ACHN (cell line): ENCODE data around the gene IPO9.
"Not testable (repeated sequence)": the region's sequence is repeated elsewhere in the genome, so short reads cannot be mapped to it uniquely, and the experiment has no call there.

ENCODE experiments used
- DNase-seq: peaks from one replicate; pipeline ENCODE4 v3.0.0-alpha.2; 2015
- in situ Hi-C: cut with HindIII; loops from 2 replicates; pipeline ENCODE4 v1.10.0; 2017; ENCODE audit warnings: low sequenced_read_pairs, low pct_ligation_motif_present, low pct_unique_long_range_greater_than_20kb

IPO9 gene

DNA sequence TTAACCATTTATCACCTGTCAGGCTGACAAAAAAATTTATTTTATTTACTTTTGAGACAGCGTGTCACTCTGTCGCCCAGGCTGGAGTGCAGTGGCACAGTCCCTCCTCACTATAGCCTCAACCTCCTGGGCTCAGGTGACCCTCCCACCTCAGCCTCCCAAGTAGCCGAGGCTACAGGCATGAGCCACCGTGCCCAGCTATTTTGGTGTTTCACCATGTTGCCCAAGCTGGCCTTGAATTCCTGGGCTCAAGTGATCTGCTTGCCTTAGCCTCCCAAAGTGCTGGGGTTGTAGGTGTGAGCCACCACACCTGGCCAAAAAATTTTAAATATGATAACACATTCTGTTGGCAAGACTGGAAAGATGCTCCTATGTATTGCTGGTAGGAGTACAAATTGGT, 11.1 kb downstream of the IPO9 start:
- in situ Hi-C loops = no loop called here
- no peak for DNase-seq

DNA sequence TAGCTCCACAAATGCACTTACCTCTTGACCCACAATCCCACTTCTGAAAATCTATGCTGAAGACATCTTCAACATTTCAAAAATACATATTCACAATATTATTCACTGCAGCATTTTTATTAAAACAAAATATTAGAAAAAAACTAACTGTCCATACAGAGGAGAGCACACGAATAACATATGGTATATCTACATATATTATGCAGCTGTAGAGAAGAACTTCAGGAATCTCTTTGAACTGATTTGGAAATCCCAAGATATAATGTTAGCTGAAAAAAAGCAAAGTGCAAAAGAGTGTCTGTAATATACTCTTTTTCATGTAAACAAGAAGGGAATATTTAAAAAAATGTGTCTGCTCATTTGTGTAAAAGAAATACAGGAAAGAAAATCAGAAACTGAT, 11.5 kb downstream of the IPO9 start:
- DNase-seq = no peak
- in situ Hi-C loops = no loop called here

DNA sequence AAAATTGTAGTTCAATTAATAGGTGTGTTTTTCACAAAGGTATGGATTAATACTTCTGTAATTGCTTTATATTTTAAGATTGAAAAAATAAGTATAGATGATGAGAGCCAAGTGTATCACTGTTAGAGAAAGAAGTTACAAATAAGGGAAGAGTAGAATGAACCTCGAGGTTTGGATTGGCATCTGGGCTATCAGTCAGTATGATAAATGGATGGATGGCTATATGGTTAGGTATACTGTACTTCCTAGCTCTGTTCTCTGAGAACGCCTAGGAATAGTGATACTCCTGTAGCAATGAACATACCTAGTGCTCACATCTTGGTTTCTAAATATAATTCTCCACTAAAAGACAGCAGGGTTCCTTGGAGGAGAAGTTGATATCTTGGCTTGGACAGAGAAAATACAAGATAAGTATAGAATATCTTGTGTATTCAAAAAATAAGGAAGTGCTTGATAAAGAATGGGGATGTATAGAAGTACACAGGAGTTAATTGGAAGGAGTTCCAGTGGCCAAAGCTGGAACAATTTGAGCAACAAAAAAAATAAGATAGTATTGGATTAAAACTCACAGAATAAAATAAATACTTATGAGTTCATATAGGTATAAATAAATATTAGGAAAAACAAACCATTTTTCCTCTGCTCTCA, 12.4 kb downstream of the IPO9 start:
- no peak for DNase-seq
- in situ Hi-C loops = no loop called here

DNA sequence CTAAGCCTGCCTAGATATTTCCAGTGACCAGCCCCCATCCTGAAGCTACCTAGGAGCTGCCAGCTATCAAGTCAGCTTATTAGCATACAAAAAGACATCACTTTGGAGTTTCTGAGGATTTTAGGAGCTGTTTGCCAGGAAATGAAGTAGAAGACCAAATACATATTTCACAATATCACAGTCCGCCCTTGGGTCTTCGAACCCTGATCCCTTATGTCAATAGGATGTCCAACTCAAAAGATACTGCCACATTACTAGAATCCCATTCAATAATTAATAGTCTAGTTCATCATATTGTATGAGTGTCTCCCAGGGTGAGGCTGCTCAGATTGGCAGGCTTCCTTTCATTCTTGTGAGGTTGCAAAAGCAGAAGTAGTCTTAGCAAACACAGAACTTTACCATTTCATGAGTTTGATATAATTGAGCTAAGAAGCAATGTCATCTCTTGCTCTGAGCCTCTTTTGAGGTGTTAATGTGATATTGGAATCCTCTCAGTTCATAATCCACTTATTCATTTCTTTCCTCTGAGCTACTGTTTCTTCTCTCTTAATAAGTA, 13.6 kb downstream of the IPO9 start:
- DNase-seq = no peak
- in situ Hi-C loops = no loop called here

DNA sequence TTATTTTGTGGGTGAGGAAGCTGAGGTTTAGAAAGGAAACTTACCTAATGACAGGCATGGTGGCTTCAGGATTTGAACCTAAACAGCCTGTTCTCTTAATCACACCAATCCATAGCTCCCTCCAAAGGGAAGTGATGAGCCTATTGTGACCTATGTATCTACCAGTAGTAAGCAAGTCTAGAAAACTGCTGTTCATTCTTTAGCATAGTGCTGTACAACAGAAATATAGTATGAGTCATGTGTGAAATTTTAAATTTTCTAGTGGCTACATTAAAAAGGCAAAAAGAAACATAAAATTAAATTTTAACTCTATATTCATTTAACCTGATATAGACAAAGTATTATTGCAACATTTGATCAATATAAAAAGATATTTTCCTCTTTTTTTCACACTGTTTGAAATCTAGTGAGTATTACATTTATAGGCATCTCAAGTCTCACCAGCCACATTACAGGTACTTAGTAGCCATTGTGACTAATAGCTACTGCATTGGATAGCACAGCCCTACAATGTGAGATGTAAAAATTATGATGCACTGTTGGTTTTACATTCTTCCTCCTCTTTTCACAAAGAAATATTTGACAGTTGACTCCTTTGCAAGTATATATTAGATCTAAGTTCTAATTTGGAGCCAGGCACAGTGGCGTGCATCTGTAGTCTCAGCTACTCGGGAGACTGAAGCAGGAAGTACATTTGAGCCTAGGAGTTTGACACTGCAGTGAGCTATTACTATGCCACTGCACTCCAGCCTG, 16.6 kb downstream of the IPO9 start:
- in situ Hi-C loops = no loop called here
- DNase-seq = no peak

DNA sequence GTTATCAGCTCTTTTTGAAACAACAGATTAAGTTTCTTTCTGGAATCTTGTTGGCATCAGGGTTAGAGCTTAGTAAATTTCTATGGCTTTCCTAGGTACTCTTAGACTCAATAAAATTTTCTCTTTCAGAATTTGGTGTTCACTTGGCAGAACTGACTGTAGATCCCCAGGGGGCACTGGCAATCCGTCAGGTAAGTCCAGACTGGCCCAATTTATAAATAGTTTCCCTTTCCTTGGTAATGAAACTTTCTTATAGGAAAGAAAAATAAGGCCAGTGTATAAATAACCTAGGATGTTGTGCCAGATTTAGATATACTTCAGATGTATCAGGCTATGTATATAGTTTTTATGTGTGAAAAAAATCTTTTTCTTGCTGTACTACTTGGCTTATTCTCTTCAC, 18.2 kb downstream of the IPO9 start:
- no peak for DNase-seq
- in situ Hi-C loops = no loop called here

DNA sequence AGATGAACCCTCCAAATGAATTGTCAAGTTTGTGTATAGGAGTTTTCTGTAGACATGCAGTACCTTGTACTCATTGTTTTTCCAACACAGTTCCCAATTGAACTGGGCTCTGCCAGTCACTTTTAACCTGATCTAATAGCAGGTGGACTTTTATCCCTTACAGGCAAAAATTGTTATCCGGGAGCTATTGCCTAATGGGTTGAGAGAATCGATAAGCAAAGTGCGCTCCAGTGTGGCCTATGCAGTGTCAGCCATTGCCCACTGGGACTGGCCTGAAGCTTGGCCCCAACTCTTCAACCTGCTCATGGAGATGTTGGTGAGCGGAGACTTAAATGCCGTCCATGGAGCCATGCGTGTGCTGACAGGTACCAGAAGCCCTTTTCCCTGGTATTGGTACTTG, 19.3 kb downstream of the IPO9 start:
- in situ Hi-C loops = no loop called here
- no peak for DNase-seq

DNA sequence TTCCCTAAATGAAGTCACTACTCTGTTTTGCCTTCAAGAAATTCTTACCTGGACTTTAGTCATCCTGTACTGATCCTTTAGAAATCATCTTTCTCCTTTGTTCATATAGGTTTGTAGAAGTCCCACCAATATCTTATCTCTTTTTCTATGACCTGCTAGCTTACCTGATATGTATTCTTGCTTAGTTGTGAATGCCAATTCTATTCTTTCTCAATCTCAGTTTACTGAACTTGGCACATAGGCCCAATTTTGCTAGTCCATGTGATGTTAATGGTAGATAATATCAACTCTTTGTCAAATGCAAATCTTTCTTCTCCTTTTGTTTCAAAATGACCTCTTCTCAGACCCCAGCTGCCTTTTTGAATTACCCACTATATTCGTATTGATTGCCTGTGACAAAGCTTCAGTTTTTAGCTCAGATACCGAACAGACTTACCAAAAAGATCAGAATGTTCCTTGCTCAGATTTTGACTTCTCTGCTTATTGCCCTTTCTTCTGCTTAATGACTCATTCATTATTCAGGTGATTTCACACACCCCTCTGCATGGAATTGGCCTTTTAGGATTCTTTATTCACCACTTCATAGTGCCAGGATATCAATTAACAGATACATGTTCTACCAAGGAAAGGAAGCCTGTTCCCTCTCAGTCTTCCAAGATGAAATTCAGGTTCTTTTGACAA, 20.6 kb downstream of the IPO9 start:
- no peak for DNase-seq
- in situ Hi-C loops = no loop called here

DNA sequence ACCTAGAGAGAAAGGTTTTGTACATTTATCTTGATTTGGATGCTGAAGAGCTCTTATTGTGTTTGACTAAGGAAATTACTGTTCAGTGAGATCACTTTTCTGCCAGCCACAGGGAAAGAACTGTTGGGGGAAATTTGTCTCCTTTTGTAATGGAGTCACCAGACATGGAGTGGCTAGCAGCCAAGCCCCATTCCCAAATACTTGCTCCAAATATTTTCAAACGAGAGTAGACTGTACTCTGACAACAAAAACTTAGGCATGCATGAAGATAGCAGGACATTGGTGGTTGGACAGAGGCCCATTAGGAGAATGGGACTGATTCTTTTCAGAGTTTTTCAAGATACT, 21.1 kb downstream of the IPO9 start:
- in situ Hi-C loops = no loop called here
- DNase-seq = peak; percentile 84

DNA sequence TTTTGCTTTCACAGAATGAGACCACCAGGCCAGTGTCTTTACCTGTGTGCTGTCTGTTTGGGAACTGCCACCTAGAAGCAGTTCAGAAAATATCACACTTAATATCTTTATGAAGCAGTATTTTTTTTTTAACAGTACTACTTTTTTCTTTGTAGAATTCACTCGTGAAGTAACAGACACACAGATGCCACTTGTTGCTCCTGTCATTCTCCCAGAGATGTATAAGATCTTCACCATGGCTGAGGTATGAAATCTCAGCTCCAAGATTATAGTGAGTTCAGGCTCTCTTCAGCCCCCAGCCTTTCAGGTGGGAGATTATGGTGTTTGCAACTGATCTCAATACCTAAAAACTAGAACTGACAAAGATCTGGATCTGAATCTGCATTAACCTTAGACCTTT, 23.0 kb downstream of the IPO9 start:
- no peak for DNase-seq
- in situ Hi-C loops = no loop called here

DNA sequence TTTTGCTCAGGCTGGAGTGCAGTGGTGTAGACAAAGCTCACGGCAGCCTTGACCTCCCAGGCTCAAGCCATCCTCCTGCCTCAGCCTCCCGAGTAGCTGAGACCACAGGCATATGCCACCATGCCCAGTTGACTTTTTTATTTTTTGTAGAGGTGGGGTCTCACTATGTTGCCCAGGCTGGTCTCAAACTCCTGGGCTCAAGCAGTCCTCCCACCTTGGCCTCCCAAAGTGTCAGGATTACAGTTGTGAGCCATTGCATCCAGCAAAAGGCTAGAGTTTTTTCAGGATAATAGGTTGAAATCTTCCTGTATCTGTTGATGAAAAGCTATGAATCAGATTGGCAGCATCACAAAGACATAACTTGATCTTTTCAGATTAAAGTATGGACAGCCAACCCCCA, 27.8 kb downstream of the IPO9 start:
- in situ Hi-C loops, DNase-seq: not testable (repeated sequence)

DNA sequence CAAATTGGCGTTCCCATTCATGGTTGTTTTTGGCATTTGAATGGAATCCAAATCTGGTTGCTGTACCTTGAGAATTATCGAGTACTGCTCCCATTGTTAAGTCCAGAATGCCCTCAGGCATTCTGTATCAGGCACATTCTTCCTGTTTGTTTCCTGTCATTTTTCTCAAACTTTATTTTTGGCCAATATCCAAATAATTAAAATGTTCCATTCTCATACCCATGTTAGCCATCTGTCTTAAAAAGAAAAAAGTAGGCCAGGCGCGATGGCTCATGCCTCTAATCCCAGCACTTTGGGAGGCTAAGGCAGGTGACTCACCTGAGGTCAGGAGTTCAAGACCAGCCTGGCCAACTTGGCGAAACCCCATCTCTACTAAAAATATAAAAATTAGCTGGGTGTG, 30.5 kb downstream of the IPO9 start:
- in situ Hi-C loops = no loop called here
- DNase-seq = no peak

DNA sequence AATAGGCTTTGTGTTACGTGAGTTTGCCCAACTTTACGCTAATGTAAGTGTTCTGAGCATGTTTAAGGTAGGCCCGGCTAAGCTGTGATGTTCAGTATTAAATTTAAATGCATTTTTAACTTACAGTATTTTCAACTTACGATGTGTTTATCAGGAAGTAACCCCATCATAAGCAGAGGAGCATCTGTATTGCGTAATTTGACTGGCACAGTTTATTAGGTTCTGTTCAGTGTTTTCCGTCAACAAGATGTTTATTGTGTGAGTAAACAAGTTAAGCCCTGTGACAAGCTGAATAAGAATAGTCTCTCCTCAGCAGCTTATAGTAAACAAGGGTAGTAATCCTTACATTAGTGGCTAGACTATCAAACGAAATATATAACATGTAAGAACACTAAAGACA, 32.5 kb downstream of the IPO9 start:
- DNase-seq = no peak
- in situ Hi-C loops = no loop called here

DNA sequence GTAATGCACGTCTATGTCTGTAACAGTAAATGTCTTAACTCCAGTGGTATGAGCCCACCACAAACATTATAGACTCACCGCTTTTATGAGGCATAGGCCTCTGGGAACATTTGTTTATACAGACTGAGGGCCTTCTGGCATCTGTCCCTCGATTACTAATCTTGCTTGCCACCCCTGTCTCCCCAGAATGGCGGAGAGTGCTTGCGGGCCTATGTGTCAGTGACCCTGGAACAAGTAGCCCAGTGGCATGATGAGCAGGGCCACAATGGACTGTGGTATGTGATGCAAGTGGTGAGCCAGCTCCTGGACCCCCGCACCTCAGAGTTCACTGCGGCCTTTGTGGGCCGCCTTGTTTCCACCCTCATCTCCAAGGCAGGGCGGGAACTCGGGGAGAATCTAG, 41.4 kb downstream of the IPO9 start:
- in situ Hi-C loops = no loop called here

DNA sequence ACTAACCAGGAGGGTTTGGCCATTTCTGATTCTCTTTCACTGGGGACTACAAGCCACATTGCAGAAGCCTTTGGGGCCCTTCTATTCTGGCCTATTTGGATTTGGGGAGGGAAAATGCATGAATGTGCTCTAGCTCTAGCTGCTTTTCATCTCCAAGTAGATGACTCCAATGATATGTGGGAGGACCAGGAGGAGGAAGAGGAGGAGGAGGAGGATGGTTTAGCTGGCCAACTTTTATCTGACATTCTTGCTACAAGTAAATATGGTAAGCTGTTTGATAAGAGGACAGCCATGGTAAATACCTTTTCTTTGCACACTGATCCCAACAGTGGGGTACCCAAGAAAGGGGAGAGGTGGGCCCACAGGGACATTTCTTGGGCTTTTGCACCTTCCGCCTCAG, 45.7 kb downstream of the IPO9 start:
- in situ Hi-C loops = no loop called here
- no peak for DNase-seq

More for the DNA sequence above, 41.4 kb downstream of the IPO9 start:
- DNase-seq = no peak

DNA sequence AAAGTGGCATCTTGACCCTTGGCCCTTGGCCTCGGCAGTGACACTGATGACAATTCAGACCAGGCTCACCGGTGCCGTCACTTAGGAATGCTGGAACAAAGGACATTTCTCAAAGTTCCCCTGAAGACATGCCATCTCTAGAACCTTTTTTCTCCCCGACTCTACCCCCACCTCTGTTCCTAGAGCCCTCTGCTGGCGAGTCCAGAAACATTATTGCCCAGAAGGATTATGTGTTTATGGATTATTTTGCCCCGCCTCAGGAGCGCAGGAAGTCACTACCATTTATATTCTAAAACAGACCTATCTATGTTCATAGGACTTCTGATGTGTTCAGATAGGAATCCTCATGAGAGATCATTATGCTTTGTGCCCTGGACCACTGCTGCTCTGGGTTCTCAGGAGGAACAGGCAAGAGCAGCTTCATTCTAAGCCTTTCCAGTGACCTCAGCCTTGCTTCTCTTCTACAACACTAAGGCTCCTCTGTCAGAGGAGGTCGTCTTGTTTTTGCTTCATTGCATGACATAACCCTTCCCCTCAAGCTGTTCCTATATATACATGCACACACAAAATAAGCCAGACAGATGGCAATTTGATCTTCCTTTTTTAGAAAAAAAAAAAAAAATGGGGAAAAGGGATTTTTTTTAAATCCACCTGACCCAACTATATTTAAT, 47.3 kb downstream of the IPO9 start:
- DNase-seq = peak; percentile 43
- in situ Hi-C loops = no loop called here

DNA sequence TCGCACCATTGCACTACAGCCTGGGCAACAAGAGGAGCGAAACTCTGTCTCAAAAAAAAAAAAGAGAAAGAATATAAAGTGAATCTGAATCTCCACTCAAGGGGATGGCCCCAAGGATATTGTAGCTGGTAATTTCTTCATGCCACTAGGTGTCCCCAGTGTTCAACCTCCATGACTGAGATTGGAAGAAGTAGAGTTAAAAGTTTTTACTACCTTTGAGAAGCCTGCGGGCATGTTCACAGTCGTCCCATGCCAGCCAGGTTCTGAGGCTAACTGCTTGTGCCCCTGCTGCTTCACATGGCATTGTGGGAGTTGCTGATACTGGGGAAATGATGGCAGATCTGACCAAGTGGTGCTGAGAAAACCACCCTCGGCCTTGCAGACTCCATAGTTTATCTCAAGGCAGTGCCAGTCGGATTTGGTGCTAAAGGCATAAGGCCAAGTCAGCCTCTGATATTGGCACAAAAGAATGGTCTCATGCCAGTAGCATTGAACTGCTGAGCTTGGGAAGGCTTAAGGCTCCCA, 49.0 kb downstream of the IPO9 start:
- DNase-seq = peak; percentile 66
- in situ Hi-C loops = no loop called here

DNA sequence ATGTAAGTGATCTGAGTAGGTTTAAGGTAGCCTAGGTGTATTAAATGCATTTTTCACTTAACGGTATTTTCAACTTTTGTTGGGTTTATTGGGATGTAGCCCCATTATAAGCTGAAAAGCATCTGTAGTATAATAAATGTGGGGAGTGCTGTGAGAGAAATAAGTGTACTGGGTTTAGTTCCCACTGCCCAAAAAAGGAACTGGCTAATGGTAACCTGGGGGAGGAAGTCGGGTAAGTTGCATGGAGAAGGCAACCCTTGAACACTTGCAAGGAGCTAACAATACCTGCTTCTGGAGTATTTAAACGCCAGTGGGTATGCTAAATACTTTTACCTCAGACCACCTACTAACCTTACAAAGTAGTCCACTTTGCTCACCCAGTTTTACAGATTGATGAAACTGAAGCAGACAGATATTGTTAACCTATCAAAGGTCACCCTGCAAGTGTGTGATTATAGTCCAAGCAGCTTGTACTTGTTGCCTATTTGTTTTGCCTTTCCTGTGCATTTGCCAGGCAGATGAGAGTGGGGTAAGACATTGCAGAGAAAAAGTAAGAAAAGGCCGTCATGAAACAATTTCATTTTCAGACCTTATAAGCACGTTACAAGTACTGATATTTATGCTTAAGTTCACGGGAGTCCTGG, 52.1 kb downstream of the IPO9 start:
- no peak for DNase-seq
- in situ Hi-C loops = no loop called here

DNA sequence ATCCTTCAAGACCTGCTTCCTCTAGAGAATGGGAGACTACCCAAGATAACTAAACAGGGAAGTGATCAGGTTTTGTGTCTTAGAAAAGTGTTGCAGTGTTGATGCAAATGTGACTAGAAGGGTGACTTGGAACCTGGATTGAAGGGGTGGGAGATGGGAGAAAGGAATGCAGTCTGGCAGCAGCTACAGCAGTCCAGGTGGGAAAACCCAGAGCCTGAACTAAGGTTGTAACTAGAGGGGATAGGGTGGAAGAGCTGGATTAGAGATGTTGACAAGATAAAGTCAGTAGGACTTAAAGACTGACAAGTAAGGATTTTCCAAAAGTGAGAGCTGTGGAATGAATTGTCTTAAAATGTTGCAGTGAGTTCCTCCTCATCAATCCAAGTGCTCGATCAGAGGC, 52.7 kb downstream of the IPO9 start:
- in situ Hi-C loops = no loop called here
- DNase-seq = no peak
